ENCODE results near the gene OR2V1. TPM values are rescaled to one million over a fixed set of nuclear protein-coding genes. Genes with fewer than 3 reads are reported as not detected.
"Not testable (repeated sequence)": the region's sequence is repeated elsewhere in the genome, so short reads cannot be mapped to it uniquely, and the experiment has no call there.

The OR2V1 gene
- total RNA-seq, 1 experiment from 2014 or later, result not detected

GRCh38 chr5:181097759-181098491 lies 33.0 kb downstream of the OR2V1 start:
- in situ Hi-C loops (cut with HindIII; ENCODE audit: low pct_unique_long_range_greater_than_20kb, low sequenced_read_pairs); DNase-seq (ENCODE audit: low read depth): not testable (repeated sequence)

GRCh38 chr5:181097383-181097753 lies 33.6 kb downstream of the OR2V1 start:
- in situ Hi-C loops (cut with HindIII; ENCODE audit: low pct_unique_long_range_greater_than_20kb, low sequenced_read_pairs), result not testable (repeated sequence)

GRCh38 chr5:181096721-181097382 lies 34.1 kb downstream of the OR2V1 start:
- in situ Hi-C loops (cut with HindIII; ENCODE audit: low pct_unique_long_range_greater_than_20kb, low sequenced_read_pairs); DNase-seq (ENCODE audit: low read depth): not testable (repeated sequence)

More at GRCh38 chr5:181097383-181097753, 33.6 kb downstream of the OR2V1 start:
- not testable (repeated sequence) for DNase-seq (ENCODE audit: low read depth)

- in situ Hi-C loops (cut with HindIII; ENCODE audit: low pct_unique_long_range_greater_than_20kb, low sequenced_read_pairs); DNase-seq (ENCODE audit: low read depth): not testable (repeated sequence)
Measured at GRCh38 chr5:181095162-181095561, 35.8 kb downstream of the OR2V1 start.

GRCh38 chr5:181092428-181092827 lies 38.5 kb downstream of the OR2V1 start:
- in situ Hi-C loops (cut with HindIII; ENCODE audit: low pct_unique_long_range_greater_than_20kb, low sequenced_read_pairs), result no loop called here
- DNase-seq (ENCODE audit: low read depth), result no peak

GRCh38 chr5:181088289-181088688 lies 42.7 kb downstream of the OR2V1 start:
- in situ Hi-C loops (cut with HindIII; ENCODE audit: low pct_unique_long_range_greater_than_20kb, low sequenced_read_pairs), result no loop called here
- DNase-seq (ENCODE audit: low read depth), result peak; percentile 10

- in situ Hi-C loops (cut with HindIII; ENCODE audit: low pct_unique_long_range_greater_than_20kb, low sequenced_read_pairs), result no loop called here
- DNase-seq (ENCODE audit: low read depth), result no peak
Measured at GRCh38 chr5:181087309-181087708, 43.7 kb downstream of the OR2V1 start.

GRCh38 chr5:181086884-181087205 lies 44.1 kb downstream of the OR2V1 start:
- no peak for DNase-seq (ENCODE audit: low read depth)
- in situ Hi-C loops (cut with HindIII; ENCODE audit: low pct_unique_long_range_greater_than_20kb, low sequenced_read_pairs), result no loop called here

- in situ Hi-C loops (cut with HindIII; ENCODE audit: low pct_unique_long_range_greater_than_20kb, low sequenced_read_pairs), result no loop called here
- DNase-seq (ENCODE audit: low read depth), result no peak
Measured at GRCh38 chr5:181086026-181086883, 44.7 kb downstream of the OR2V1 start.

- in situ Hi-C loops (cut with HindIII; ENCODE audit: low pct_unique_long_range_greater_than_20kb, low sequenced_read_pairs), result no loop called here
- no peak for DNase-seq (ENCODE audit: low read depth)
Measured at GRCh38 chr5:181084621-181085195, 46.3 kb downstream of the OR2V1 start.

- in situ Hi-C loops (cut with HindIII; ENCODE audit: low pct_unique_long_range_greater_than_20kb, low sequenced_read_pairs), result no loop called here
- DNase-seq (ENCODE audit: low read depth), result no peak
Measured at GRCh38 chr5:181081989-181082388, 49.0 kb downstream of the OR2V1 start.

GRCh38 chr5:181076920-181077319 lies 54.0 kb downstream of the OR2V1 start:
- in situ Hi-C loops (cut with HindIII; ENCODE audit: low pct_unique_long_range_greater_than_20kb, low sequenced_read_pairs), result no loop called here
- no peak for DNase-seq (ENCODE audit: low read depth)

Other genes with a start within 250 kb of the OR2V1 start
- gene BTNL8, start 232.0 kb downstream of the OR2V1 start, total RNA-seq (2014; rRNA removed; shearing (Covaris generic); ENCODE audit: low replicate concordance), result not detected in 2 replicates
- gene BTNL3, start 142.3 kb downstream of the OR2V1 start, total RNA-seq (2014; rRNA removed; shearing (Covaris generic); ENCODE audit: low replicate concordance), result not detected in 2 replicates
- not detected in 2 replicates for gene BTNL9, start 90.9 kb downstream of the OR2V1 start, total RNA-seq (2014; rRNA removed; shearing (Covaris generic); ENCODE audit: low replicate concordance)
- not detected in 2 replicates for gene OR2V2, start 16.4 kb upstream of the OR2V1 start, total RNA-seq (2014; rRNA removed; shearing (Covaris generic); ENCODE audit: low replicate concordance)
- gene TRIM7, start 74.0 kb upstream of the OR2V1 start, total RNA-seq (2014; rRNA removed; shearing (Covaris generic); ENCODE audit: low replicate concordance), result 56.2 and 62.2 TPM in 2 replicates
- gene TRIM41, start 92.1 kb upstream of the OR2V1 start, total RNA-seq (2014; rRNA removed; shearing (Covaris generic); ENCODE audit: low replicate concordance), result 17.9 and 32.2 TPM in 2 replicates
- 4,377 and 4,541 TPM in 2 replicates for gene RACK1, start 112.7 kb upstream of the OR2V1 start, total RNA-seq (2014; rRNA removed; shearing (Covaris generic); ENCODE audit: low replicate concordance)
- 1.3 and 12.9 TPM in 2 replicates for gene TRIM52, start 130.0 kb upstream of the OR2V1 start, total RNA-seq (2014; rRNA removed; shearing (Covaris generic); ENCODE audit: low replicate concordance)
- gene OR4F3, start 236.1 kb upstream of the OR2V1 start, total RNA-seq (2014; rRNA removed; shearing (Covaris generic); ENCODE audit: low replicate concordance), result not detected in 2 replicates

All from Caki2 (cell line).